Endodermal cell (in vitro differentiated cells): ENCODE results near the gene NISCH. TPM values are rescaled to one million over a fixed set of nuclear protein-coding genes. Genes with fewer than 3 reads are reported as not detected.

Source experiments
- DNase-seq: peaks from one replicate; pipeline ENCODE4 v3.0.0-alpha.2; 2017
- H3K27ac ChIP-seq: 2 replicates; pipeline ENCODE4 v1.5.1; 2013; ENCODE audit warnings: mild to moderate bottlenecking, low read depth, low read length, moderate library complexity
- H3K27me3 ChIP-seq: 2 replicates; pipeline ENCODE4 v1.6.1; 2013; ENCODE audit warnings: mild to moderate bottlenecking, low read length, moderate library complexity; ENCODE audit not compliant: insufficient read depth, control insufficient read depth, poor library complexity, severe bottlenecking
- H3K36me3 ChIP-seq: 2 replicates; pipeline ENCODE4 v1.7.0; 2013; ENCODE audit warnings: mild to moderate bottlenecking, low read length, moderate library complexity; ENCODE audit not compliant: control insufficient read depth, insufficient read depth
- H3K4me1 ChIP-seq: one replicate; pipeline ENCODE4 v1.7.0; 2013; ENCODE audit warnings: low read length; ENCODE audit not compliant: control insufficient read depth, insufficient read depth
- H3K4me3 ChIP-seq: 2 replicates; pipeline ENCODE4 v1.5.1; 2013; ENCODE audit warnings: mild to moderate bottlenecking, low read length, moderate library complexity
- H3K9ac ChIP-seq: 2 replicates; pipeline ENCODE4 v1.6.1; 2013; ENCODE audit warnings: mild to moderate bottlenecking, low read length, moderate library complexity; ENCODE audit not compliant: poor library complexity, severe bottlenecking; ENCODE audit errors: extremely low read depth
- H3K9me3 ChIP-seq: 2 replicates; pipeline ENCODE4 v1.6.1; 2013; ENCODE audit warnings: mild to moderate bottlenecking, low read length, moderate library complexity; ENCODE audit not compliant: control insufficient read depth
- H3K27ac Mint-ChIP-seq: 2 replicates; pipeline ENCODE4 v1.8.0; 2020; ENCODE audit warnings: mixed read lengths
- H3K27me3 Mint-ChIP-seq: 2 replicates; pipeline ENCODE4 v1.8.0; 2021; ENCODE audit warnings: mild to moderate bottlenecking, mixed read lengths; ENCODE audit not compliant: insufficient read depth
- H3K36me3 Mint-ChIP-seq: 2 replicates; pipeline ENCODE4 v1.8.0; 2020; ENCODE audit warnings: low read depth, mixed read lengths
- H3K4me1 Mint-ChIP-seq: 2 replicates; pipeline ENCODE4 v1.8.0; 2020; ENCODE audit warnings: mixed read lengths
- H3K4me3 Mint-ChIP-seq: 2 replicates; pipeline ENCODE4 v1.8.0; 2020; ENCODE audit warnings: mild to moderate bottlenecking, moderate library complexity, mixed read lengths
- H3K9me3 Mint-ChIP-seq: 2 replicates; pipeline ENCODE4 v1.8.0; 2020; ENCODE audit warnings: mild to moderate bottlenecking, mixed read lengths
- WGBS, 2 experiments: methylation state at CpG; one replicate each; pipeline versions ENCODE4 v1.1.5 to v1.1.7; 2013; ENCODE audit warnings: missing lambda C conversion rate in 2 of 2, mixed read lengths in 1 of 2; ENCODE audit not compliant: insufficient coverage in 1 of 2, insufficient read length in 1 of 2; 5-methylcytosine and 5-hydroxymethylcytosine counted together
- total RNA-seq, 2 donors: library from RNA; stranded (reverse); fragmentation: NEBNext Ultra II Directional in 1 of 2; extraction: Animal tissue kit (Norgen Biotek cat#: 25700) in 1 of 2; gene quantifications; 2 replicates in 1 of 2; 3 replicates in 1 of 2; pipeline ENCODE4 v1.2.1, GENCODE V29; 2021
- TF ChIP-seq, protein P1 (sequence below): fragments of 200-600 bp; sonication (generic); conservative IDR thresholded peaks from 2 replicates; pipeline ENCODE4 v1.5.0; 2021; ENCODE audit warnings: antibody characterized with exemption, mild to moderate bottlenecking

The NISCH gene
- total RNA-seq, 2 donors from 2014 or later = 151 to 156 TPM

DNA sequence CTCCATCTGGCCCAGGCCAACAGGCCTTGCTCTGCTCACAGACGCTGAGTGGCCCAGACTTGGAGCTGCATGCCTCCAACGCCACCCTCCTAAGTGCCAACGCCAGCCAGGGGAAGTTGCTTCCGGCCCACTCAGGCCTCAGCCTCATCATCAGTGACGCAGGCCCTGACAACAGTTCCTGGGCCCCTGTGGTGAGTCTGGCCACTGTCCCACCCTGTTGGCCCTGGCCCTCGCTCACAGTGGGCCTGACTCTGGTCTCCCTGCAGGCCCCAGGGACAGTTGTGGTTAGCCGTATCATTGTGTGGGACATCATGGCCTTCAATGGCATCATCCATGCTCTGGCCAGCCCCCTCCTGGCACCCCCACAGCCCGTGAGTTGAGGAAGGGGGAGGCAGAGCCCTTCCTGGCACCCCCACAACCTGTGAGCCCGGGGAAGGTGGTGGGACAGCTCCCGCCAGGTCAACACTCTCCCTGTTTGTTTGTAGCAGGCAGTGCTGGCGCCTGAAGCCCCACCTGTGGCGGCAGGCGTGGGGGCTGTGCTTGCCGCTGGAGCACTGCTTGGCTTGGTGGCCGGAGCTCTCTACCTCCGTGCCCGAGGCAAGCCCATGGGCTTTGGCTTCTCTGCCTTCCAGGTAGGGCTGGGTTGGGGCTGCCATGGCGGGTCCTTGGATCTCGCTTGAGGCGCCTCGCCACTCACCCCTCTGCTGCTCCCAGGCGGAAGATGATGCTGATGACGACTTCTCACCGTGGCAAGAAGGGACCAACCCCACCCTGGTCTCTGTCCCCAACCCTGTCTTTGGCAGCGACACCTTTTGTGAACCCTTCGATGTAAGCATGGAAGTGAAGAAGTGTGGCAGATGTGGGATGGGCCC lies 68.2 kb downstream of the NISCH start:
- Mint-ChIP-seq H3K4me3 (no peak overlapping the region), H3K36me3 (peaks cover 27% of the 10 kb centered on the region), H3K4me1 (no peaks in the 10 kb centered on the region), H3K27ac (no peak overlapping the region), H3K9me3 (no peaks in the 10 kb centered on the region), H3K27me3 (no peaks in the 10 kb centered on the region)
- TF ChIP-seq, protein P1, sequence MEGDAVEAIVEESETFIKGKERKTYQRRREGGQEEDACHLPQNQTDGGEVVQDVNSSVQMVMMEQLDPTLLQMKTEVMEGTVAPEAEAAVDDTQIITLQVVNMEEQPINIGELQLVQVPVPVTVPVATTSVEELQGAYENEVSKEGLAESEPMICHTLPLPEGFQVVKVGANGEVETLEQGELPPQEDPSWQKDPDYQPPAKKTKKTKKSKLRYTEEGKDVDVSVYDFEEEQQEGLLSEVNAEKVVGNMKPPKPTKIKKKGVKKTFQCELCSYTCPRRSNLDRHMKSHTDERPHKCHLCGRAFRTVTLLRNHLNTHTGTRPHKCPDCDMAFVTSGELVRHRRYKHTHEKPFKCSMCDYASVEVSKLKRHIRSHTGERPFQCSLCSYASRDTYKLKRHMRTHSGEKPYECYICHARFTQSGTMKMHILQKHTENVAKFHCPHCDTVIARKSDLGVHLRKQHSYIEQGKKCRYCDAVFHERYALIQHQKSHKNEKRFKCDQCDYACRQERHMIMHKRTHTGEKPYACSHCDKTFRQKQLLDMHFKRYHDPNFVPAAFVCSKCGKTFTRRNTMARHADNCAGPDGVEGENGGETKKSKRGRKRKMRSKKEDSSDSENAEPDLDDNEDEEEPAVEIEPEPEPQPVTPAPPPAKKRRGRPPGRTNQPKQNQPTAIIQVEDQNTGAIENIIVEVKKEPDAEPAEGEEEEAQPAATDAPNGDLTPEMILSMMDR = no peak
- Histone ChIP-seq H3K9ac (no peak overlapping the region), H3K4me1 (no peaks in the 10 kb centered on the region), H3K27me3 (no peaks in the 10 kb centered on the region), H3K27ac (no peak overlapping the region), H3K36me3 (peaks cover 39% of the 10 kb centered on the region), H3K4me3 (no peak overlapping the region), H3K9me3 (no peaks in the 10 kb centered on the region)
- no peak for DNase-seq
- 94 to 98% methylated on average over 15 to 26 of the region's 26 CpGs for WGBS, 2 experiments

DNA sequence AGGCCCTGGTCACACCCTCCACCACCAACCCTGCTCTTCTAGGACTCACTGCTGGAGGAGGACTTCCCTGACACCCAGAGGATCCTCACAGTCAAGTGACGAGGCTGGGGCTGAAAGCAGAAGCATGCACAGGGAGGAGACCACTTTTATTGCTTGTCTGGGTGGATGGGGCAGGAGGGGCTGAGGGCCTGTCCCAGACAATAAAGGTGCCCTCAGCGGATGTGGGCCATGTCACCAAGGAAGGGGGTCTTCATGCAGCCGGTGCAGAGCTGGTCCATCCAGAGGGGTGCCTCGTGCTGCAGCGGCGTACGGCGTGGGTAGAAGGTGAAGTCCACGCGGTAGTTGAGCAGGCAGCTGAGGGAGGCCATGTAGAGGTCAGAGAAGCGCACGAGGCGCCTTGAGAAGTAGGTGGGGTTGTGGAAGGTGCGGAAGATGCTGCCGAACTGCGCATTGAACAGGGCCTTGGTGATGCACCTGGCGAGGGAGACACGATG lies 68.9 kb downstream of the NISCH start:
- H3K27me3 ChIP-seq = no peaks in the 10 kb centered on the region
- no peak overlapping the region for H3K4me3 Mint-ChIP-seq
- no peaks in the 10 kb centered on the region for H3K9me3 Mint-ChIP-seq
- 96 to 97% methylated on average over 16 to 18 of the region's 18 CpGs for WGBS, 2 experiments
- H3K27ac ChIP-seq = no peak overlapping the region
- H3K9me3 ChIP-seq = no peaks in the 10 kb centered on the region
- H3K36me3 ChIP-seq = peaks cover 46% of the 10 kb centered on the region
- H3K9ac ChIP-seq = no peak overlapping the region
- no peak overlapping the region for H3K4me3 ChIP-seq
- TF ChIP-seq, protein P1 = no peak
- H3K27me3 Mint-ChIP-seq = no peaks in the 10 kb centered on the region
- H3K4me1 Mint-ChIP-seq = no peaks in the 10 kb centered on the region
- no peak overlapping the region for H3K27ac Mint-ChIP-seq
- H3K36me3 Mint-ChIP-seq = peaks cover 32% of the 10 kb centered on the region
- DNase-seq = no peak
- H3K4me1 ChIP-seq = no peaks in the 10 kb centered on the region

DNA sequence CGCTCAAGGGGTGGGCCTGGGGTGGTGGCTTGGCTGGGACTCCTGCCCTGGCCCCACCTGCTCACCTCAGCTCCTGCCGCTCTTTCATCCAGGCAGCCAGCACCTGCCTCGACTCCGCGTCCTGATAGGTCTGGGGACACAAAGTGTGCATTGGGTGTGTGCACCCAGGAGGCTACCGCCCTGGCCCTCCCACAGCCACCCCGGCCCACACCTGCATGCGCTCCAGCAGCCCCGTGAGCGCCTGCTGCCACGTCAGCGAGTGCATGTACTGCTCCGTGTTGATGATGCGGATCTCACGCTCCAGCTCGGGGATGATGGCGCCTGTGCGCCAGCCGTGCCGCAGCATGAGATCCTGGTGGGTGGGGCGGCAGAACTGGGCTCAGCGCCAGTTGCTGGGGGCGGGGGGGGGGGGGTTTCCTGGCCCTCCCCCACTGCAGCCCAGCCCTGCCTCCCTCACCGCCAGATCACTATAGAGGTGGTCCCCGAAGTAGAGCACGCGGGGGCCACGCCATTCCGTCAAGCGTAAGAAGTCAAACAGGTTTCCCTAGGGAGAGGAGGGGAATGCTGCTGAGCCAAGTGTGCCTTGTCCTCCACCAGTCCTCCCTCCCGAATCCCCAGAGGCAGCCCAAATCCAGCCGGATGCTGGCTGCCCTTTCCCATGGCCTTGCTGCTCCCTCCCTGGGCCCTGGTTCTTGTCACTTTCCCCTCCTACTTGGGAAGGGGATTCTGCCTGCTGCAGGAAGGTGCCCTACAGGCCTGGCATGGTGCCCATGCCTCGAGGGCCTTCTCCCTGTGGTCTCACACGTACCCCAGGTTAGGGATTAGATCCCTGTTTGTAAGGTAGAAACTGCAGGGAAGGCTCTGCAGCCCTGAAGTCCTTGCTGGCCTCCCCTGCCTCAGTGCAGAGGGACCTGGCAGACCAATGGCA lies 69.6 kb downstream of the NISCH start:
- DNase-seq = no peak
- Histone ChIP-seq H3K9ac (no peak overlapping the region), H3K9me3 (no peaks in the 10 kb centered on the region), H3K4me1 (no peaks in the 10 kb centered on the region), H3K27me3 (no peaks in the 10 kb centered on the region), H3K36me3 (peaks cover 53% of the 10 kb centered on the region), H3K4me3 (no peak overlapping the region), H3K27ac (peak overlapping the region; percentile 49)
- Mint-ChIP-seq H3K27me3 (no peaks in the 10 kb centered on the region), H3K4me3 (no peak overlapping the region), H3K36me3 (peaks cover 32% of the 10 kb centered on the region), H3K4me1 (no peaks in the 10 kb centered on the region), H3K27ac (no peak overlapping the region), H3K9me3 (no peaks in the 10 kb centered on the region)
- 96 to 99% methylated on average over 22 to 34 of the region's 34 CpGs for WGBS, 2 experiments
- TF ChIP-seq, protein P1 = no peak
